Progenitor cell of endocrine pancreas (in vitro differentiated cells): ENCODE measurements around the gene ARHGAP15. TPM values are rescaled to one million over a fixed set of nuclear protein-coding genes. Genes with fewer than 3 reads are reported as not detected.

Source experiments
- DNase-seq: peaks from one replicate; pipeline ENCODE4 v3.0.0; 2021; ENCODE audit warnings: low spot score; ENCODE audit not compliant: unreplicated experiment
- H3K27ac Mint-ChIP-seq: 2 replicates; pipeline ENCODE4 v1.8.0; 2021; ENCODE audit warnings: mild to moderate bottlenecking, moderate library complexity, mixed read lengths
- H3K27me3 Mint-ChIP-seq: 2 replicates; pipeline ENCODE4 v1.8.0; 2021; ENCODE audit warnings: mixed read lengths
- H3K36me3 Mint-ChIP-seq: 2 replicates; pipeline ENCODE4 v1.8.0; 2022; ENCODE audit warnings: mixed read lengths; ENCODE audit not compliant: insufficient read depth
- H3K4me1 Mint-ChIP-seq: 2 replicates; pipeline ENCODE4 v1.8.0; 2021; ENCODE audit warnings: low read depth, mixed read lengths
- H3K4me3 Mint-ChIP-seq: 2 replicates; pipeline ENCODE4 v1.8.0; 2021; ENCODE audit warnings: low read depth, mild to moderate bottlenecking, moderate library complexity, mixed read lengths
- H3K9me3 Mint-ChIP-seq: 2 replicates; pipeline ENCODE4 v1.8.0; 2021; ENCODE audit warnings: low read depth, mixed read lengths
- CTCF ChIP-seq: fragments of 200-600 bp; sonication (generic); IDR thresholded peaks from one replicate; pipeline ENCODE4 v1.5.0; 2021; ENCODE audit warnings: antibody characterized with exemption, mild to moderate bottlenecking; ENCODE audit not compliant: unreplicated experiment
- total RNA-seq: library from RNA; stranded (reverse); gene quantifications from 2 replicates; pipeline ENCODE4 v1.2.1, GENCODE V29; 2021

The ARHGAP15 gene
- total RNA-seq, 1 donor from 2014 or later = not detected

- H3K27ac Mint-ChIP-seq = no peak overlapping the region
- no peaks in the 10 kb centered on the region for H3K4me1 Mint-ChIP-seq
- H3K9me3 Mint-ChIP-seq = no peaks in the 10 kb centered on the region
- DNase-seq = no peak
- no peaks in the 10 kb centered on the region for H3K36me3 Mint-ChIP-seq
- H3K4me3 Mint-ChIP-seq = no peak overlapping the region
- no peak for TF ChIP-seq CTCF
- no peaks in the 10 kb centered on the region for H3K27me3 Mint-ChIP-seq
These were observed 117.0 kb downstream of the ARHGAP15 start for GRCh38 chr2:143246246-143246645.

GRCh38 chr2:143246815-143247744 lies 117.9 kb downstream of the ARHGAP15 start:
- H3K4me3 Mint-ChIP-seq = no peak overlapping the region
- H3K9me3 Mint-ChIP-seq = no peaks in the 10 kb centered on the region
- no peak for DNase-seq
- no peaks in the 10 kb centered on the region for H3K36me3 Mint-ChIP-seq
- no peak for TF ChIP-seq CTCF
- no peaks in the 10 kb centered on the region for H3K27me3 Mint-ChIP-seq
- H3K27ac Mint-ChIP-seq = no peak overlapping the region
- no peaks in the 10 kb centered on the region for H3K4me1 Mint-ChIP-seq

GRCh38 chr2:143248631-143249030 lies 119.4 kb downstream of the ARHGAP15 start:
- Mint-ChIP-seq H3K27me3 (no peaks in the 10 kb centered on the region), H3K4me3 (no peak overlapping the region), H3K27ac (no peak overlapping the region), H3K36me3 (no peaks in the 10 kb centered on the region), H3K9me3 (no peaks in the 10 kb centered on the region), H3K4me1 (no peaks in the 10 kb centered on the region)
- TF ChIP-seq CTCF = no peak
- no peak for DNase-seq

GRCh38 chr2:143251681-143252080 lies 122.5 kb downstream of the ARHGAP15 start:
- Mint-ChIP-seq H3K4me1 (no peaks in the 10 kb centered on the region), H3K9me3 (no peaks in the 10 kb centered on the region), H3K4me3 (no peak overlapping the region), H3K27ac (no peak overlapping the region), H3K27me3 (no peaks in the 10 kb centered on the region), H3K36me3 (no peaks in the 10 kb centered on the region)
- no peak for TF ChIP-seq CTCF
- DNase-seq = no peak

GRCh38 chr2:143252138-143252907 lies 123.1 kb downstream of the ARHGAP15 start:
- Mint-ChIP-seq H3K27me3 (no peaks in the 10 kb centered on the region), H3K4me3 (no peak overlapping the region), H3K36me3 (no peaks in the 10 kb centered on the region), H3K27ac (no peak overlapping the region), H3K9me3 (no peaks in the 10 kb centered on the region), H3K4me1 (no peaks in the 10 kb centered on the region)
- TF ChIP-seq CTCF = no peak
- DNase-seq = no peak
